SU-DHL-6 (cell line): ENCODE measurements around the gene SPRR3.

ENCODE experiments used
- H2AFZ ChIP-seq: fragments of 200-600 bp; sonication (generic); 2 replicates; pipeline ENCODE4 v1.6.1; 2014; ENCODE audit warnings: low read depth, mild to moderate bottlenecking, moderate library complexity, mixed read lengths, antibody characterized with exemption, low read length; ENCODE audit not compliant: severe bottlenecking
- H3F3A ChIP-seq: fragments of 200-600 bp; shearing (Covaris generic); 2 replicates; pipeline ENCODE4 v1.6.0; 2016; ENCODE audit warnings: antibody characterized with exemption, mild to moderate bottlenecking; ENCODE audit not compliant: insufficient read depth
- H3K27ac ChIP-seq: fragments of 200-600 bp; sonication (generic); 2 replicates; pipeline ENCODE4 v1.5.1; 2016; ENCODE audit warnings: low read depth, mild to moderate bottlenecking, low read length, moderate library complexity, mixed read lengths
- H3K27me3 ChIP-seq: fragments of 200-600 bp; sonication (generic), shearing (Covaris generic); 2 replicates; pipeline ENCODE4 v1.6.0; 2014; ENCODE audit warnings: mild to moderate bottlenecking, low read length
- H3K36me3 ChIP-seq: fragments of 200-600 bp; sonication (generic); 2 replicates; pipeline ENCODE4 v1.6.1; 2014; ENCODE audit warnings: mild to moderate bottlenecking, low read length, mixed read lengths
- H3K4me2 ChIP-seq: fragments of 300-600, 200-600 bp; shearing (Covaris generic), sonication (generic); 2 replicates; pipeline ENCODE4 v1.6.0; 2014; ENCODE audit warnings: low read length, low read depth, mild to moderate bottlenecking; ENCODE audit not compliant: poor library complexity, severe bottlenecking
- H3K4me3 ChIP-seq: fragments of 200-600 bp; sonication (generic); 2 replicates; pipeline ENCODE4 v1.5.1; 2014; ENCODE audit warnings: antibody characterized with exemption, low read length, mild to moderate bottlenecking, mixed read lengths; ENCODE audit not compliant: insufficient read depth, poor library complexity, severe bottlenecking
- H3K79me2 ChIP-seq: fragments of 200-600 bp; sonication (generic); 2 replicates; pipeline ENCODE4 v1.6.1; 2014; ENCODE audit warnings: mild to moderate bottlenecking, low read length, moderate library complexity; ENCODE audit not compliant: insufficient read depth
- H3K9ac ChIP-seq: fragments of 200-600 bp; sonication (generic); 2 replicates; pipeline ENCODE4 v1.7.0; 2014; ENCODE audit warnings: mild to moderate bottlenecking, low read length
- H3K9me2 ChIP-seq: fragments of 200-600 bp; sonication (generic); replicated peaks from 2 replicates; pipeline ENCODE4 v1.6.1; 2014; ENCODE audit warnings: low read length; ENCODE audit not compliant: insufficient read depth
- H3K9me3 ChIP-seq: fragments of 200-600 bp; sonication (generic); 2 replicates; pipeline ENCODE4 v1.6.1; 2014; ENCODE audit warnings: low read length, mixed read lengths; ENCODE audit not compliant: insufficient read depth
- H4K20me1 ChIP-seq: fragments of 200-600 bp; sonication (generic); 2 replicates; pipeline ENCODE4 v1.6.1; 2014; ENCODE audit warnings: low read depth, mild to moderate bottlenecking, antibody characterized with exemption, low read length, moderate library complexity, mixed read lengths
- EZH2phosphoT487 ChIP-seq: fragments of 200-600 bp; sonication (generic), shearing (Covaris generic); conservative IDR thresholded peaks from 2 replicates; pipeline ENCODE4 v1.6.1; 2018; ENCODE audit warnings: mild to moderate bottlenecking, antibody characterized with exemption, low read length, moderate library complexity, mixed read lengths
- TF ChIP-seq, protein P1 (sequence below): fragments of 200-600 bp; sonication (generic); IDR thresholded peaks from one replicate; pipeline ENCODE4 v1.5.1; 2017; ENCODE audit warnings: antibody characterized with exemption, mild to moderate bottlenecking, low read length, moderate library complexity; ENCODE audit not compliant: insufficient read depth, poor library complexity, severe bottlenecking

Gene SPRR3

DNA sequence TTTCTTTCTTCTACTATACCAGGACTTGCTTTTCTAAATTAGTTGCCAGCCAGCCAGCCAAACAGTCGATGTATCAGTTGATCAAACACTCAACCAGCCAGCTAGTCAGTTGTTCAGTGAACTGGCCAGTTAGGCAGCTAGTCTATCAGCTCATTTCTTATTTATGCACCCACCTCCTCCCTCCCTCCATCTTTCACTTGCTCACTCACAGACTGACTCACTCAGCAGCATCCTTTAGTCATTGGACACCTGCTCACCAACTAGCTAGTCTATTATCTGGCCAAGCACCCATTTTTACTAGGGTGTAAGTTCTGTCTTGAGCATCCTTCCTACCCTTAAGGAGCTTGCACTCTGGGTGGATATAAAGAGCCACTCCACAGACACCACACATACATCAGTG, 37.0 kb upstream of the SPRR3 start:
- H3K27me3 ChIP-seq: no peaks in the 10 kb centered on the region
- H3K4me3 ChIP-seq: no peak overlapping the region
- TF ChIP-seq, protein P1, sequence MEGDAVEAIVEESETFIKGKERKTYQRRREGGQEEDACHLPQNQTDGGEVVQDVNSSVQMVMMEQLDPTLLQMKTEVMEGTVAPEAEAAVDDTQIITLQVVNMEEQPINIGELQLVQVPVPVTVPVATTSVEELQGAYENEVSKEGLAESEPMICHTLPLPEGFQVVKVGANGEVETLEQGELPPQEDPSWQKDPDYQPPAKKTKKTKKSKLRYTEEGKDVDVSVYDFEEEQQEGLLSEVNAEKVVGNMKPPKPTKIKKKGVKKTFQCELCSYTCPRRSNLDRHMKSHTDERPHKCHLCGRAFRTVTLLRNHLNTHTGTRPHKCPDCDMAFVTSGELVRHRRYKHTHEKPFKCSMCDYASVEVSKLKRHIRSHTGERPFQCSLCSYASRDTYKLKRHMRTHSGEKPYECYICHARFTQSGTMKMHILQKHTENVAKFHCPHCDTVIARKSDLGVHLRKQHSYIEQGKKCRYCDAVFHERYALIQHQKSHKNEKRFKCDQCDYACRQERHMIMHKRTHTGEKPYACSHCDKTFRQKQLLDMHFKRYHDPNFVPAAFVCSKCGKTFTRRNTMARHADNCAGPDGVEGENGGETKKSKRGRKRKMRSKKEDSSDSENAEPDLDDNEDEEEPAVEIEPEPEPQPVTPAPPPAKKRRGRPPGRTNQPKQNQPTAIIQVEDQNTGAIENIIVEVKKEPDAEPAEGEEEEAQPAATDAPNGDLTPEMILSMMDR: no peak
- no peak for TF ChIP-seq EZH2phosphoT487
- H2AFZ ChIP-seq: no peak overlapping the region
- no peaks in the 10 kb centered on the region for H4K20me1 ChIP-seq
- H3K9me2 ChIP-seq: no peaks in the 10 kb centered on the region
- no peak overlapping the region for H3K27ac ChIP-seq
- H3K79me2 ChIP-seq: no peaks in the 10 kb centered on the region
- no peak overlapping the region for H3K4me2 ChIP-seq
- H3K36me3 ChIP-seq: no peaks in the 10 kb centered on the region
- H3F3A ChIP-seq: no peaks in the 10 kb centered on the region
- no peak overlapping the region for H3K9ac ChIP-seq
- no peaks in the 10 kb centered on the region for H3K9me3 ChIP-seq

GRCh38 chr1:152965853-152966252, 35.7 kb upstream of the SPRR3 start:
- no peaks in the 10 kb centered on the region for H3K9me3 ChIP-seq
- no peak overlapping the region for H3K9ac ChIP-seq
- no peaks in the 10 kb centered on the region for H4K20me1 ChIP-seq
- H3K27ac ChIP-seq: no peak overlapping the region
- no peak overlapping the region for H2AFZ ChIP-seq
- H3K4me3 ChIP-seq: no peak overlapping the region
- no peaks in the 10 kb centered on the region for H3F3A ChIP-seq
- no peak overlapping the region for H3K4me2 ChIP-seq
- H3K27me3 ChIP-seq: no peaks in the 10 kb centered on the region
- no peaks in the 10 kb centered on the region for H3K36me3 ChIP-seq
- H3K79me2 ChIP-seq: no peaks in the 10 kb centered on the region
- no peak for TF ChIP-seq EZH2phosphoT487
- TF ChIP-seq, protein P1: no peak
- H3K9me2 ChIP-seq: no peaks in the 10 kb centered on the region

DNA sequence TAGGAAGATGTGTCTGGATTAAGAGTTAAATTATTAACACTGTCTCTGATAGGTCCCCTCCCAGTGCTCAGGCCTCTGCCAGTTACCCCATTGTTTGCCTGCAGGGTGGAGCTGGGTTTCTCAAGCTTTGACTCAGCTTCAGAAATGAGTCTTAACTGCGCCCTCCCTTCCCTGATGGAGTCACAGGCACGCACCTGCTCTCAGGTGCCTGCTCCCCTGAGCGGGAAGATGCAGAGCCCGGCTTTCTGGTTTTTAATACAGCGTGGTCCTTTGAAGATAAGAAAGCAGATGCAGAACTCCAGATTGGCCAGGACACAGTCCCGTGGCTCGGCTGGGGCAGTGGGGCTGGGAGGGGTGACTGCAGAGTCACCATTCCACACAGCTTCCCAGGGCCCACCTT, 34.3 kb upstream of the SPRR3 start:
- Histone ChIP-seq H3K36me3 (no peaks in the 10 kb centered on the region), H2AFZ (no peak overlapping the region), H4K20me1 (no peaks in the 10 kb centered on the region), H3K27me3 (no peaks in the 10 kb centered on the region), H3K79me2 (no peaks in the 10 kb centered on the region), H3K4me3 (no peak overlapping the region), H3K27ac (no peak overlapping the region), H3K9me3 (no peaks in the 10 kb centered on the region), H3K9me2 (no peaks in the 10 kb centered on the region), H3K4me2 (no peak overlapping the region), H3F3A (no peaks in the 10 kb centered on the region), H3K9ac (no peak overlapping the region)
- TF ChIP-seq EZH2phosphoT487: no peak
- TF ChIP-seq, protein P1: no peak

- no peak for TF ChIP-seq EZH2phosphoT487
- TF ChIP-seq, protein P1: no peak
- Histone ChIP-seq H3K27me3 (no peaks in the 10 kb centered on the region), H3K27ac (no peak overlapping the region), H2AFZ (no peak overlapping the region), H3F3A (no peaks in the 10 kb centered on the region), H3K36me3 (no peaks in the 10 kb centered on the region), H3K9me3 (no peaks in the 10 kb centered on the region), H3K79me2 (no peaks in the 10 kb centered on the region), H3K4me2 (no peak overlapping the region), H3K9ac (no peak overlapping the region), H3K4me3 (no peak overlapping the region), H3K9me2 (no peaks in the 10 kb centered on the region), H4K20me1 (no peaks in the 10 kb centered on the region)
Measured at GRCh38 chr1:152968248-152968647, 33.3 kb upstream of the SPRR3 start.
